Keratinocyte (primary cell): ENCODE data around the gene AGPS. TPM values are rescaled to one million over a fixed set of nuclear protein-coding genes. Genes with fewer than 3 reads are reported as not detected.

Source experiments
- DNase-seq: peaks from one replicate; pipeline ENCODE4 v3.0.0-alpha.2; 2011; ENCODE audit warnings: low read depth, missing footprints, low spot score
- FAIRE-seq: peaks from 2 replicates; lab custom pipeline; 2011; peaks lifted over from hg19 to GRCh38; lab: Jason Lieb, UNC
- H2AFZ ChIP-seq: 2 replicates; pipeline ENCODE4 v1.6.0; 2012; ENCODE audit warnings: low read length, control low read depth, inconsistent platforms; ENCODE audit not compliant: control insufficient read depth
- H3K27ac ChIP-seq: 2 replicates; pipeline ENCODE4 v1.5.1; 2011; ENCODE audit warnings: low read length; ENCODE audit not compliant: control insufficient read depth, insufficient read depth
- H3K27me3 ChIP-seq: 3 replicates; pipeline ENCODE4 v1.6.0; 2011; ENCODE audit warnings: low read length; ENCODE audit not compliant: control insufficient read depth, insufficient read depth; ENCODE audit errors: extremely low read depth
- H3K36me3 ChIP-seq, 2 experiments: 2 replicates in 1 of 2; 3 replicates in 1 of 2; pipeline ENCODE4 v1.5.1; 2011; ENCODE audit warnings: low read length in 2 of 2, mild to moderate bottlenecking in 1 of 2; ENCODE audit not compliant: control insufficient read depth in 2 of 2, insufficient read depth in 2 of 2; ENCODE audit errors: extremely low read depth in 1 of 2
- H3K4me1 ChIP-seq: 3 replicates; pipeline ENCODE4 v1.5.1; 2011; ENCODE audit warnings: low read length; ENCODE audit not compliant: control insufficient read depth, insufficient read depth; ENCODE audit errors: extremely low read depth
- H3K4me2 ChIP-seq: 3 replicates; pipeline ENCODE4 v1.6.0; 2011; ENCODE audit warnings: low read depth, low read length; ENCODE audit not compliant: control insufficient read depth, insufficient read depth; ENCODE audit errors: extremely low read depth
- H3K4me3 ChIP-seq, 3 experiments: fragments of 200-600 bp in 1 of 3; sonication (generic) in 1 of 3; 2 replicates in 2 of 3; 3 replicates in 1 of 3; pipeline ENCODE4 v1.5.1; 2011 to 2016; ENCODE audit warnings: low read length in 3 of 3, mild to moderate bottlenecking in 3 of 3, control low read depth in 2 of 3, inconsistent platforms in 1 of 3, low read depth in 1 of 3, mixed read lengths in 1 of 3, mixed run types in 1 of 3, moderate library complexity in 1 of 3; ENCODE audit not compliant: control insufficient read depth in 2 of 3, insufficient read depth in 2 of 3; ENCODE audit errors: extremely low read depth in 1 of 3
- H3K79me2 ChIP-seq: 2 replicates; pipeline ENCODE4 v1.6.0; 2012; ENCODE audit warnings: low read length; ENCODE audit not compliant: control insufficient read depth, insufficient read depth
- H3K9ac ChIP-seq: 3 replicates; pipeline ENCODE4 v1.6.0; 2011; ENCODE audit warnings: low read length; ENCODE audit not compliant: control insufficient read depth, insufficient read depth; ENCODE audit errors: extremely low read depth
- H3K9me1 ChIP-seq: 3 replicates; pipeline ENCODE4 v1.6.0; 2011; ENCODE audit warnings: low read length; ENCODE audit not compliant: control insufficient read depth, insufficient read depth; ENCODE audit errors: extremely low read depth
- H3K9me3 ChIP-seq: 2 replicates; pipeline ENCODE4 v1.5.1; 2012; ENCODE audit warnings: low read depth, low read length; ENCODE audit not compliant: control insufficient read depth
- H4K20me1 ChIP-seq: 3 replicates; pipeline ENCODE4 v1.6.0; 2011; ENCODE audit warnings: low read length; ENCODE audit not compliant: control insufficient read depth, insufficient read depth; ENCODE audit errors: extremely low read depth
- CTCF ChIP-seq, 3 experiments: IDR thresholded peaks in 1 of 3; conservative IDR thresholded peaks in 1 of 3; optimal IDR thresholded peaks in 1 of 3; 2 replicates in 2 of 3; 3 replicates in 1 of 3; pipeline versions ENCODE3 to v1.5.1; 2011; ENCODE audit warnings: low read length in 3 of 3, mild to moderate bottlenecking in 3 of 3, moderate library complexity in 2 of 3, control low read depth in 1 of 3, inconsistent platforms in 1 of 3; ENCODE audit not compliant: insufficient read depth in 2 of 3; ENCODE audit errors: extremely low read depth in 1 of 3
- EZH2 ChIP-seq: IDR thresholded peaks from one replicate; pipeline ENCODE4 v1.6.1; 2012; ENCODE audit warnings: inconsistent platforms, mild to moderate bottlenecking, low read length, moderate library complexity
- dilution Hi-C: fragments of 300-500 bp; cut with MboI; formaldehyde crosslinking; loops from one replicate; pipeline ENCODE4 v1.7.0; 2020; ENCODE audit warnings: low sequenced_read_pairs; ENCODE audit not compliant: extremely low pct_ligation_motif_present
- polyA plus RNA-seq, 5 experiments: library from polyadenylated mRNA; depleted of rRNA in 3 of 5; stranded (reverse) in 3 of 5; stranded (forward) in 1 of 5; unstranded in 1 of 5; fragments of >200 nt; gene quantifications; 1 replicate in 1 of 5; 2 replicates in 3 of 5; 3 replicates in 1 of 5; pipeline versions ENCODE4 v1.2.1 to v1.2.3, GENCODE V29; 2011 to 2012; ENCODE audit warnings: missing spikeins in 2 of 5, low read depth in 1 of 5, low replicate concordance in 1 of 5

Gene AGPS
- polyA plus RNA-seq, 1 donor (not counting 4 experiments of a cell fraction or from before 2014, with no cell fraction given): 28.0 TPM

- H3K27ac ChIP-seq: no peak overlapping the region
- FAIRE-seq: no peak
- H4K20me1 ChIP-seq: no peaks in the 10 kb centered on the region
- no peaks in the 10 kb centered on the region for H3K79me2 ChIP-seq
- no peak overlapping the region for H3K9ac ChIP-seq
- no peak overlapping the region for H2AFZ ChIP-seq
- no peaks in the 10 kb centered on the region for H3K36me3 ChIP-seq
- H3K9me3 ChIP-seq: no peaks in the 10 kb centered on the region
- dilution Hi-C loops: no loop called here
- no peaks in the 10 kb centered on the region for H3K4me1 ChIP-seq
- no peak overlapping the region for H3K4me3 ChIP-seq
- TF ChIP-seq EZH2 (no peak), CTCF (optimal IDR thresholded peaks at IDR 0.05 in 1 of 3, IDR thresholded peaks at IDR 0.05 in 1 of 3, conservative IDR thresholded peaks at IDR 0.05 in 1 of 3; ENCODE audit: extremely low read depth in 1 of 3, insufficient read depth in 2 of 3, low read length in 3 of 3) (no peak)
- DNase-seq: no peak
- no peaks in the 10 kb centered on the region for H3K27me3 ChIP-seq
- H3K4me2 ChIP-seq: no peak overlapping the region
- no peaks in the 10 kb centered on the region for H3K9me1 ChIP-seq
Measured at GRCh38 chr2:177589186-177589585, 196.6 kb downstream of the AGPS start.

GRCh38 chr2:177592397-177592796 is 199.8 kb downstream of the AGPS start:
- no peak for DNase-seq
- H3K79me2 ChIP-seq: no peaks in the 10 kb centered on the region
- no peaks in the 10 kb centered on the region for H4K20me1 ChIP-seq
- H3K27ac ChIP-seq: no peak overlapping the region
- no peak overlapping the region for H2AFZ ChIP-seq
- dilution Hi-C loops: no loop called here
- H3K9me3 ChIP-seq: no peaks in the 10 kb centered on the region
- TF ChIP-seq CTCF (optimal IDR thresholded peaks at IDR 0.05 in 1 of 3, IDR thresholded peaks at IDR 0.05 in 1 of 3, conservative IDR thresholded peaks at IDR 0.05 in 1 of 3; ENCODE audit: extremely low read depth in 1 of 3, insufficient read depth in 2 of 3, low read length in 3 of 3) (no peak), EZH2 (no peak)
- no peaks in the 10 kb centered on the region for H3K9me1 ChIP-seq
- no peak for FAIRE-seq
- no peak overlapping the region for H3K9ac ChIP-seq
- no peaks in the 10 kb centered on the region for H3K4me1 ChIP-seq
- no peaks in the 10 kb centered on the region for H3K36me3 ChIP-seq
- no peak overlapping the region for H3K4me3 ChIP-seq
- H3K27me3 ChIP-seq: no peaks in the 10 kb centered on the region
- no peak overlapping the region for H3K4me2 ChIP-seq
